ENCODE data around the gene HEBP2.
"Not testable (repeated sequence)": the region's sequence is repeated elsewhere in the genome, so short reads cannot be mapped to it uniquely, and the experiment has no call there.

Gene HEBP2

GRCh38 chr6:138403801-138404665 lies at the start of gene HEBP2:
HEBP2 (plus strand) TSS chr6:138404223; CDS start chr6:138404496, 273 bp downstream.
- DNase-seq = peak; percentile 95

- no peak for DNase-seq
These were observed 46.1 kb upstream of the HEBP2 start for GRCh38 chr6:138357928-138358327.

- not testable (repeated sequence) for DNase-seq
These were observed 35.3 kb upstream of the HEBP2 start for GRCh38 chr6:138368684-138369083.

GRCh38 chr6:138370631-138371451 lies 33.2 kb upstream of the HEBP2 start:
- DNase-seq = no peak

GRCh38 chr6:138371452-138371711 lies 32.6 kb upstream of the HEBP2 start:
- no peak for DNase-seq

- DNase-seq = no peak
These were observed 32.3 kb upstream of the HEBP2 start for GRCh38 chr6:138371720-138372119.

- DNase-seq = no peak
These were observed 31.1 kb upstream of the HEBP2 start for GRCh38 chr6:138372711-138373463.

- DNase-seq = no peak
These were observed 29.8 kb upstream of the HEBP2 start for GRCh38 chr6:138374230-138374629.

GRCh38 chr6:138374815-138375214 lies 29.2 kb upstream of the HEBP2 start:
- DNase-seq = no peak

- no peak for DNase-seq
These were observed 27.0 kb upstream of the HEBP2 start for GRCh38 chr6:138377042-138377441.

- DNase-seq = no peak
These were observed 26.2 kb upstream of the HEBP2 start, which contains the start of gene SMIM28 for GRCh38 chr6:138377844-138378243. SMIM28 (plus strand) TSS chr6:138377905; CDS start chr6:138378073, 168 bp downstream.

GRCh38 chr6:138378463-138378862 lies 25.6 kb upstream of the HEBP2 start:
- no peak for DNase-seq

- DNase-seq = no peak
These were observed 21.3 kb upstream of the HEBP2 start for GRCh38 chr6:138382498-138383265.

- DNase-seq = no peak
These were observed 20.2 kb upstream of the HEBP2 start for GRCh38 chr6:138383776-138384175.

- DNase-seq = no peak
These were observed 17.1 kb upstream of the HEBP2 start for GRCh38 chr6:138386897-138387296.

- DNase-seq = no peak
These were observed 16.2 kb upstream of the HEBP2 start for GRCh38 chr6:138387577-138388368.

- DNase-seq = no peak
These were observed 14.5 kb upstream of the HEBP2 start for GRCh38 chr6:138389551-138389950.

- no peak for DNase-seq
These were observed 9.9 kb upstream of the HEBP2 start for GRCh38 chr6:138393871-138394783.

- no peak for DNase-seq
These were observed 7.3 kb upstream of the HEBP2 start for GRCh38 chr6:138396709-138397108.

Measured in activated CD4-positive, alpha-beta T cell treated with anti-CD3 and anti-CD28 coated beads for 48 hours (primary cell).